ENCODE measurements around the gene DIAPH3. TPM values are rescaled to one million over a fixed set of nuclear protein-coding genes. Genes with fewer than 3 reads are reported as not detected.

The DIAPH3 gene
- total and polyA plus RNA-seq, 2 donors (not counting 1 experiment from before 2014, with no cell fraction given): 0.03 to 0.10 TPM

GRCh38 chr13:59745392-59745788, 418.3 kb downstream of the DIAPH3 start:
- DNase-seq: no peak
- Mint-ChIP-seq H3K9me3 (ENCODE audit: insufficient read depth) (no peaks in the 10 kb centered on the region), H3K27ac (no peak overlapping the region), H3K4me1 (no peaks in the 10 kb centered on the region), H3K4me3 (no peak overlapping the region), H3K27me3 (no peaks in the 10 kb centered on the region)
- Histone ChIP-seq H3K4me3 (ENCODE audit: control extremely low read depth in 1 of 5, extremely low read depth in 1 of 5, insufficient read depth in 1 of 5, low read depth in 2 of 5, low read length in 4 of 5) (no peak overlapping the region), H3K36me3 (replicated peaks in 1 of 2; ENCODE audit: control extremely low read depth in 1 of 2, control insufficient read depth in 1 of 2, extremely low read depth in 1 of 2, insufficient read depth in 2 of 2, low read length in 1 of 2) (no peaks in the 10 kb centered on the region), H3K4me2 (replicated peaks; ENCODE audit: low read depth, low read length, poor library complexity, severe bottlenecking) (no peak overlapping the region), H3K27me3 (replicated peaks in 1 of 4; ENCODE audit: control extremely low read depth in 1 of 4, control insufficient read depth in 3 of 4, insufficient read depth in 4 of 4, low read length in 3 of 4) (no peaks in the 10 kb centered on the region), H3K4me1 (ENCODE audit: control insufficient read depth in 2 of 2, insufficient read depth in 2 of 2, low read length in 2 of 2) (no peaks in the 10 kb centered on the region), H3K27ac (ENCODE audit: low read length in 2 of 2) (no peak overlapping the region), H3K9me3 (ENCODE audit: control extremely low read depth in 1 of 3, control insufficient read depth in 2 of 3, insufficient read depth in 1 of 3, low read length in 2 of 3) (no peaks in the 10 kb centered on the region), H3K79me2 (ENCODE audit: control insufficient read depth, insufficient read depth, low read length) (no peaks in the 10 kb centered on the region), H4K20me1 (ENCODE audit: control insufficient read depth, insufficient read depth, low read length, poor library complexity, severe bottlenecking) (no peaks in the 10 kb centered on the region), H2AFZ (ENCODE audit: insufficient read depth, low read depth, low read length, poor library complexity, severe bottlenecking) (no peak overlapping the region), H3K9ac (ENCODE audit: low read length) (no peak overlapping the region)
- ChIA-PET POLR2A (no interaction called here), CTCF (no interaction called here)
- TF ChIP-seq EZH2 (IDR thresholded peaks at IDR 0.05; ENCODE audit: borderline replicate concordance, insufficient read depth, low read depth, low read length, poor library complexity, severe bottlenecking): no peak
- no peak for TF ChIP-seq CTCF (IDR thresholded peaks at IDR 0.05)
- ATAC-seq (ENCODE audit: low read depth): no peak
- intact Hi-C loops (cut with micrococcal nuclease): no loop called here
- WGBS (ENCODE audit: insufficient coverage): no CpG with 5 or more reads among the region's 1 CpG

GRCh38 chr13:59744747-59745391, 418.9 kb downstream of the DIAPH3 start:
- H3K4me2 ChIP-seq (replicated peaks; ENCODE audit: low read depth, low read length, poor library complexity, severe bottlenecking): no peak overlapping the region
- no peaks in the 10 kb centered on the region for H3K27me3 Mint-ChIP-seq
- H3K4me1 ChIP-seq (ENCODE audit: control insufficient read depth in 2 of 2, insufficient read depth in 2 of 2, low read length in 2 of 2): no peaks in the 10 kb centered on the region
- DNase-seq (no peak), ATAC-seq (ENCODE audit: low read depth) (no peak)
- ChIA-PET POLR2A (no interaction called here), CTCF (no interaction called here)
- 94% methylated on average over 2 of the region's 2 CpGs for WGBS (ENCODE audit: insufficient coverage)
- H3K27me3 ChIP-seq (replicated peaks in 1 of 4; ENCODE audit: control extremely low read depth in 1 of 4, control insufficient read depth in 3 of 4, insufficient read depth in 4 of 4, low read length in 3 of 4): no peaks in the 10 kb centered on the region
- H3K9me3 ChIP-seq (ENCODE audit: control extremely low read depth in 1 of 3, control insufficient read depth in 2 of 3, insufficient read depth in 1 of 3, low read length in 2 of 3): no peaks in the 10 kb centered on the region
- no peaks in the 10 kb centered on the region for H4K20me1 ChIP-seq (ENCODE audit: control insufficient read depth, insufficient read depth, low read length, poor library complexity, severe bottlenecking)
- no peak overlapping the region for H3K27ac Mint-ChIP-seq
- no peak overlapping the region for H3K4me3 Mint-ChIP-seq
- intact Hi-C loops (cut with micrococcal nuclease): no loop called here
- H2AFZ ChIP-seq (ENCODE audit: insufficient read depth, low read depth, low read length, poor library complexity, severe bottlenecking): no peak overlapping the region
- no peaks in the 10 kb centered on the region for H3K4me1 Mint-ChIP-seq
- TF ChIP-seq EZH2 (IDR thresholded peaks at IDR 0.05; ENCODE audit: borderline replicate concordance, insufficient read depth, low read depth, low read length, poor library complexity, severe bottlenecking) (no peak), CTCF (IDR thresholded peaks at IDR 0.05) (no peak)
- H3K9me3 Mint-ChIP-seq (ENCODE audit: insufficient read depth): no peaks in the 10 kb centered on the region
- no peak overlapping the region for H3K4me3 ChIP-seq (ENCODE audit: control extremely low read depth in 1 of 5, extremely low read depth in 1 of 5, insufficient read depth in 1 of 5, low read depth in 2 of 5, low read length in 4 of 5)
- H3K36me3 ChIP-seq (replicated peaks in 1 of 2; ENCODE audit: control extremely low read depth in 1 of 2, control insufficient read depth in 1 of 2, extremely low read depth in 1 of 2, insufficient read depth in 2 of 2, low read length in 1 of 2): no peaks in the 10 kb centered on the region
- no peak overlapping the region for H3K27ac ChIP-seq (ENCODE audit: low read length in 2 of 2)
- H3K79me2 ChIP-seq (ENCODE audit: control insufficient read depth, insufficient read depth, low read length): no peaks in the 10 kb centered on the region
- H3K9ac ChIP-seq (ENCODE audit: low read length): no peak overlapping the region
